MM.1S (cell line): ENCODE data around the gene NUAK2.

Experiments used
- DNase-seq: peaks from one replicate; pipeline ENCODE4 v3.0.0-alpha.2; 2015
- H2AFZ ChIP-seq: fragments of 300-600 bp; sonication (generic); 2 replicates; pipeline ENCODE4 v1.6.0; 2016; ENCODE audit warnings: antibody characterized with exemption, low read length
- H3F3A ChIP-seq: fragments of 300-600 bp; sonication (generic); 2 replicates; pipeline ENCODE4 v1.6.1; 2016; ENCODE audit warnings: mild to moderate bottlenecking, antibody characterized with exemption, low read length, moderate library complexity, mixed read lengths; ENCODE audit not compliant: insufficient read depth
- H3K27ac ChIP-seq: fragments of 300-600 bp; sonication (generic); 2 replicates; pipeline ENCODE4 v1.5.1; 2016; ENCODE audit warnings: mild to moderate bottlenecking, low read length
- H3K27me3 ChIP-seq: fragments of 300-600 bp; sonication (generic); replicated peaks from 2 replicates; pipeline ENCODE4 v1.6.0; 2016; ENCODE audit warnings: low read length; ENCODE audit not compliant: insufficient read depth
- H3K36me3 ChIP-seq: fragments of 300-600 bp; sonication (generic); replicated peaks from 2 replicates; pipeline ENCODE4 v1.6.1; 2016; ENCODE audit warnings: mild to moderate bottlenecking, low read length, mixed read lengths; ENCODE audit not compliant: insufficient read depth
- H3K4me1 ChIP-seq: fragments of 300-600 bp; sonication (generic); 2 replicates; pipeline ENCODE4 v1.6.1; 2016; ENCODE audit warnings: low read length, mixed read lengths
- H3K4me2 ChIP-seq: fragments of 300-600 bp; sonication (generic); 2 replicates; pipeline ENCODE4 v1.6.0; 2016; ENCODE audit warnings: low read depth, low read length
- H3K4me3 ChIP-seq: fragments of 300-600 bp; sonication (generic); 2 replicates; pipeline ENCODE4 v1.5.1; 2016; ENCODE audit warnings: low read length, mixed read lengths
- H3K79me2 ChIP-seq: fragments of 300-600 bp; sonication (generic); 2 replicates; pipeline ENCODE4 v1.6.1; 2016; ENCODE audit warnings: mixed run types, low read length, mixed read lengths
- H3K9ac ChIP-seq: fragments of 300-600 bp; sonication (generic); 2 replicates; pipeline ENCODE4 v1.6.1; 2016; ENCODE audit warnings: low read length, mixed read lengths
- H3K9me2 ChIP-seq: fragments of 300-600 bp; sonication (generic); replicated peaks from 2 replicates; pipeline ENCODE4 v1.6.1; 2016; ENCODE audit warnings: mild to moderate bottlenecking, low read length, mixed read lengths; ENCODE audit not compliant: insufficient read depth
- H3K9me3 ChIP-seq: fragments of 300-600 bp; sonication (generic); replicated peaks from 2 replicates; pipeline ENCODE4 v1.6.1; 2016; ENCODE audit warnings: mild to moderate bottlenecking, low read length, mixed read lengths; ENCODE audit not compliant: insufficient read depth
- H4K20me1 ChIP-seq: fragments of 300-600 bp; sonication (generic); 2 replicates; pipeline ENCODE4 v1.6.1; 2016; ENCODE audit warnings: mild to moderate bottlenecking, low read length, moderate library complexity, mixed read lengths; ENCODE audit not compliant: insufficient read depth
- EZH2 ChIP-seq: fragments of 300-600 bp; sonication (generic); optimal IDR thresholded peaks from 2 replicates; pipeline ENCODE3; 2017; ENCODE audit warnings: low read depth, mild to moderate bottlenecking, antibody characterized with exemption, low read length, mixed read lengths
- EZH2phosphoT487 ChIP-seq: fragments of 300-600 bp; sonication (generic); IDR thresholded peaks from 2 replicates; pipeline ENCODE4 v1.6.1; 2018; ENCODE audit warnings: antibody characterized with exemption, low read length
- TF ChIP-seq, protein P1 (sequence below): fragments of 300-600 bp; sonication (generic); IDR thresholded peaks from 2 replicates; pipeline ENCODE4 v1.5.1; 2016; ENCODE audit warnings: antibody characterized with exemption, low read length, mixed read lengths

NUAK2 gene

DNA sequence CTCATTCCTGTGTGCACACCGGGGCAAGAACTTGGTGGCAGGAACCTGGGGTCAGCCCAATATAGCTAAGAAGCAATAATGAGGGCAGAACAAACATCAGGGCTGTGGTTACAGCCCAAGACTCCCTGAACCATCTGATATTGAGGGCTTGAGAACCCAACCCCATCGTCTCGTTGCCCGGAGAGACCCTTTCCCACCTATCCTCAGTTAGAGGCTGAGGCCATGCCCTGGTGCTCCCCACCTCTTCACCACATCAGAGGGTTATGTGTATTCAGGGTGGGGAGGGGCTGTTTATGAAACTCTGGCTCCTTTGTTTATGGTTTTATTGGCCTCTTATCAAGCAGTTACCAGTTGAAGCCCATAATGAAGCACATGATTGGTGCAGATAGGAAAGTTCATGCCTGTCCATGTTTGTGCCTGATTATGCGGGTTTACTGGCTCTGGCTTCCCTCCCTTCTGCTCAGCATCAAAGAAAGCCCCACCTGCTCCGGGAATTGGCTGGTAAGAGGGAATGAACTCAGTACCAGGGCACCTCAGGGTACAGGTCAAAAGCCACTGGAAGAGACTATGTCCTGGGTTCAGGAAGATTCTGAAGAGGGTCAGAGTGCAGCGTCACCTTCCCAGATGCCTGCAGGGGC, 14.5 kb downstream of the NUAK2 start:
- H3K4me2 ChIP-seq = no peak overlapping the region
- no peaks in the 10 kb centered on the region for H4K20me1 ChIP-seq
- H3K27me3 ChIP-seq = no peaks in the 10 kb centered on the region
- H3K9me2 ChIP-seq = no peaks in the 10 kb centered on the region
- TF ChIP-seq EZH2 = no peak
- no peak for TF ChIP-seq EZH2phosphoT487
- TF ChIP-seq, protein P1, sequence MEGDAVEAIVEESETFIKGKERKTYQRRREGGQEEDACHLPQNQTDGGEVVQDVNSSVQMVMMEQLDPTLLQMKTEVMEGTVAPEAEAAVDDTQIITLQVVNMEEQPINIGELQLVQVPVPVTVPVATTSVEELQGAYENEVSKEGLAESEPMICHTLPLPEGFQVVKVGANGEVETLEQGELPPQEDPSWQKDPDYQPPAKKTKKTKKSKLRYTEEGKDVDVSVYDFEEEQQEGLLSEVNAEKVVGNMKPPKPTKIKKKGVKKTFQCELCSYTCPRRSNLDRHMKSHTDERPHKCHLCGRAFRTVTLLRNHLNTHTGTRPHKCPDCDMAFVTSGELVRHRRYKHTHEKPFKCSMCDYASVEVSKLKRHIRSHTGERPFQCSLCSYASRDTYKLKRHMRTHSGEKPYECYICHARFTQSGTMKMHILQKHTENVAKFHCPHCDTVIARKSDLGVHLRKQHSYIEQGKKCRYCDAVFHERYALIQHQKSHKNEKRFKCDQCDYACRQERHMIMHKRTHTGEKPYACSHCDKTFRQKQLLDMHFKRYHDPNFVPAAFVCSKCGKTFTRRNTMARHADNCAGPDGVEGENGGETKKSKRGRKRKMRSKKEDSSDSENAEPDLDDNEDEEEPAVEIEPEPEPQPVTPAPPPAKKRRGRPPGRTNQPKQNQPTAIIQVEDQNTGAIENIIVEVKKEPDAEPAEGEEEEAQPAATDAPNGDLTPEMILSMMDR = no peak
- H3K4me1 ChIP-seq = peaks cover 10% of the 10 kb centered on the region; the same call in 1 of the 2 replicates
- no peak overlapping the region for H3K27ac ChIP-seq
- H3K4me3 ChIP-seq = no peak overlapping the region
- DNase-seq = no peak
- no peak overlapping the region for H2AFZ ChIP-seq
- H3F3A ChIP-seq = no peaks in the 10 kb centered on the region
- no peak overlapping the region for H3K9ac ChIP-seq
- H3K79me2 ChIP-seq = peaks cover 26% of the 10 kb centered on the region
- no peaks in the 10 kb centered on the region for H3K9me3 ChIP-seq
- H3K36me3 ChIP-seq = no peaks in the 10 kb centered on the region

DNA sequence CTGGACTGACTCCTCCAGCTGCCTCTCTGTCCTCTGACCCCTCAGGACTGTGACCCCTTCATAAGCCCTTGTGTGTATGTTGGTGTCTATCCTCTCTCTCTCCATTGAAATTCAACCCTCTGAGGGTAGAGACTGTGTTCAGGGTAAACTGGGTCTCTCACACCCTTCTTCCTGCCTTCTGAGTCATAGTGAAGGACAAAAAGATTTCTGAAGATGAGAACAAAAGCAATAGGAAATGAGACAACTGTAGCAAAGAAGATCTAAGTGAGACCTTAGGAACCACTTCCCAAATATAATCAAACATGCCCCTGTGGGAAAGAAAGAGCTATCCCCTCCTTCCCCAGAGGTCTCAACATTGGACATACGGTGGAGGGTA, 16.9 kb downstream of the NUAK2 start:
- Histone ChIP-seq H3K27me3 (no peaks in the 10 kb centered on the region), H3K4me2 (no peak overlapping the region), H3K27ac (no peak overlapping the region), H3K79me2 (peaks cover 2% of the 10 kb centered on the region), H3K36me3 (no peaks in the 10 kb centered on the region), H3K9me2 (no peaks in the 10 kb centered on the region), H3K4me1 (peaks cover 7% of the 10 kb centered on the region), H2AFZ (no peak overlapping the region), H3K9ac (no peak overlapping the region), H3F3A (no peaks in the 10 kb centered on the region), H4K20me1 (no peaks in the 10 kb centered on the region), H3K9me3 (no peaks in the 10 kb centered on the region), H3K4me3 (no peak overlapping the region)
- no peak for DNase-seq
- TF ChIP-seq, protein P1 = no peak

DNA sequence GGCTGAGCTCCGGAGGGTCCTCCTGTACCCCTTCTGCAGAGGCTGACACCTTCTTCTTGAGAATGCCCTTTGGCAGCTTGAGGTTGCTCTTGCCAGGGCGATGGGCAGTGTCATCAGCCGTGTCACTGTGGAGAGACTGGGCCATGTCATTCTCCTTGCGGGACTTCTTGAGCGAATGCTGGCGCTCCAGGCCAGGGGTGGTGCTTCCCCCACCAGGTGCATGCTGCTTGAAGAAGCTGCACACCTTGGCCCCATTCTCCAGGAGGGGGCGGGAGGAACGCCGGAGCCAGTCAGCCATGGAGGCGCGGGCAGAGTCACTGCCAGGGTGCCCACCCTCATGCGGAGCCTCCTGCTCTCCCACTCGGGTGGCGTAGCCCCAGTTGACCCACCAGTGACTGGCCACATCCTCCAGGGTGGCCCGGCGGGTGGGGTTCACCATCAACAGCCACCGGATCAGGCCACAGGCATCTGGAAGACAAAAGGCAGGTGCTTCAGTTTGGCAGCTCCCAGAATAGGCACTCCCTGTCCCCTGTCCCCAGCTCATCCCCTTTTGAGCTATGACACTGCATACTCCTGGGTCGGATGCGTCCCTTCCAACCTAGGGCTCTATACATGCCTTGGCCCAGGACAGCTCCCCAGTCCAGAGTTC, 17.4 kb downstream of the NUAK2 start:
- H3K4me1 ChIP-seq = peaks cover 7% of the 10 kb centered on the region
- no peaks in the 10 kb centered on the region for H3K27me3 ChIP-seq
- H3K9ac ChIP-seq = no peak overlapping the region
- TF ChIP-seq EZH2 = no peak
- no peak for TF ChIP-seq EZH2phosphoT487
- TF ChIP-seq, protein P1 = no peak
- no peaks in the 10 kb centered on the region for H3F3A ChIP-seq
- no peaks in the 10 kb centered on the region for H3K36me3 ChIP-seq
- no peaks in the 10 kb centered on the region for H3K79me2 ChIP-seq
- no peaks in the 10 kb centered on the region for H4K20me1 ChIP-seq
- DNase-seq = no peak
- no peaks in the 10 kb centered on the region for H3K9me3 ChIP-seq
- no peak overlapping the region for H3K27ac ChIP-seq
- H3K4me3 ChIP-seq = no peak overlapping the region
- H3K9me2 ChIP-seq = no peaks in the 10 kb centered on the region
- no peak overlapping the region for H2AFZ ChIP-seq
- H3K4me2 ChIP-seq = no peak overlapping the region
